HUDEP-2 (cell line): ENCODE measurements around the gene MYADML2.

Experiments used
- DNase-seq, 76 experiments: peaks; one replicate each; lab custom pipeline; 2025; ENCODE audit not compliant: unreplicated experiment in 76 of 76; lab: John Stamatoyannopoulos, UW

Gene MYADML2

GRCh38 chr17:81980122-81980521, 33.1 kb upstream of the MYADML2 start:
- DNase-seq: no peak

DNA sequence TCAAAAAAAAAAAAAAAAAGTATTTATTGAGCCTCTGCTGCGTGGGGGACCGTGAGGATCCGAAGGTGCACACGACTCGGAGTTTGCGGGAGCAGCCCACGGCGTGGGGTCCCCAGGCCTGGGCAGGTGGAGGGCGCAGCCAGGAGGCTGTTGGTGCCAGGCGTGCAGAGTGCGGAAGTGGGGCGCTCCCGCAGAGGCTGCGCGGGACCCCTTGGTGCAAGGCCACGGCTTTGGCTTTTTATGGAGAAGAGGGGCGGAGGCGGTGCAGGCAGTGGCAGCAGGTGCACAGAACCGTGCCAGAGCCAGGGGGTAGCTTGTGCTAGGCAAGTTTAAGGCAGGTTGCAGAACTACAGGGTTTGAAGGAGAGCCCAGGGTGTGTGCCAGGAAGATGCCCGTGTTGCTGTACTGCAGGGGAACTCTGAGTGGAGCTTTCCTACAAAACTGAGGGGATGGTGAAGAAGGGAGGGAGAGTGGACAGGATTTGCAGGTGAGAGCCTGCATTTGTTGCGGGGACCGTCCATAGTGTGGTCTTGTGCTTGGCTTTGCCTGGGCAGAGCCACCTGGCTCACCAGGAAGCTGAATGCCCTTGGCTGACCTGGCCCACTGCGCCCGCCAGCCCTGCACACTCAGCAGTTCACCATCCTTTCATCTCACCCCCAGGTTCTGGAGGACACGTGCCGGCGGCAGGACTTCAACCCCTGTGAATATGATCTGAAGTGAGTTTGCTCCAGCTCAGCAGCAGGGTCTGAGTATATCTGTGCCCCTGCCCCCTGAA, 31.7 kb upstream of the MYADML2 start:
- DNase-seq: no peak

DNA sequence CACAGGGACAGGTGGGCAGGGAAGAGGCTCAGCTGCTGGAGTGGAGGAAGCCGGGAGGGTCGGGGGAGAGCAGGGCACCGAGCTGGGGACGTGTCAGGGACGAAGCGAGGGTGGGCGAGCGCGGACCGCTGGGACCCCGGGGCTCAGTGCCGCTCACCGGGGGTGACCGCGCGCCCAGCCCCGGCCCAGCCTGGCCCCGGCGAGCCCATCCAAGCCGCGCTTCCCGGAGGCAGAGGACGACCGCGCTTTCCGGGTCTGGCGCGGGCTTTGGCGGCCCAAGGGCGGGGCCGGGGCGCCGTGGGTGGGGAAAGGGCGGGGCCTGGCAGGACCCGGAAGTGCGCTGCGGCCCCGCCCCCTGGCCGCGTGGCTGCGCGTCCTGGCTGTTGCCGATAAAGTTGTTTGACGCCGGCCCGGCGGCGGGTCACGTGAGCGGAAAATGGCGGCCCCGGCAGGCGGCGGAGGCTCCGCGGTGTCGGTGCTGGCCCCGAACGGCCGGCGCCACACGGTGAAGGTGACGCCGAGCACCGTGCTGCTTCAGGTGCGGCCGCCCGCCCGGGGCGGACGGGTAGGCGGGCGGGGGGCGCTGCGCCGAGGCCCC, 30.3 kb upstream of the MYADML2 start, which contains the start of gene ASPSCR1:
TSS of gene ASPSCR1 (plus strand) at position 419 of the 598 bp plus-strand sequence. CDS start at position 437, 18 bp downstream.
- DNase-seq: peak in 72 of 76 experiments; percentile 19 to 91 (median 77)

- DNase-seq: peak in 61 of 76 experiments; percentile 8 to 75 (median 43)
Observed at GRCh38 chr17:81976332-81977210, 29.5 kb upstream of the MYADML2 start.

DNA sequence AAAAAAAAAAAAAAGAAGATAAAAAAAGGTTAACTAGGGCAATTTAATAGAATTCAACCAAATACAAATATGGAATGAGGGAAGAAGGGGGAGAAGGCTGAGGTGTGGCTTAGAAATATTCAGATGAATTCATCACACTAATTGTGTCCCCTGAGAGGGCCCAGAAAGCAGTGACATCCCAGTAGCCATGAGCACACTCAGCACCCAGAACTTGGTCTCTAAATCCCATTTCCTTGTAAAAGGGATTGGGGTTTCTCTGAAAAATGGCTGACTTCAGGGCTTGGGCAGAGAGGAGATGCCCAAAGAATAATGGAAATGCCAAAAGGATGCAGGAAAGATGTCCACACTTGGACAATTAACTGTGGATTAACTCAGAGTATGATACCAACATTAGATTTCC, 26.4 kb upstream of the MYADML2 start:
- DNase-seq: no peak

DNA sequence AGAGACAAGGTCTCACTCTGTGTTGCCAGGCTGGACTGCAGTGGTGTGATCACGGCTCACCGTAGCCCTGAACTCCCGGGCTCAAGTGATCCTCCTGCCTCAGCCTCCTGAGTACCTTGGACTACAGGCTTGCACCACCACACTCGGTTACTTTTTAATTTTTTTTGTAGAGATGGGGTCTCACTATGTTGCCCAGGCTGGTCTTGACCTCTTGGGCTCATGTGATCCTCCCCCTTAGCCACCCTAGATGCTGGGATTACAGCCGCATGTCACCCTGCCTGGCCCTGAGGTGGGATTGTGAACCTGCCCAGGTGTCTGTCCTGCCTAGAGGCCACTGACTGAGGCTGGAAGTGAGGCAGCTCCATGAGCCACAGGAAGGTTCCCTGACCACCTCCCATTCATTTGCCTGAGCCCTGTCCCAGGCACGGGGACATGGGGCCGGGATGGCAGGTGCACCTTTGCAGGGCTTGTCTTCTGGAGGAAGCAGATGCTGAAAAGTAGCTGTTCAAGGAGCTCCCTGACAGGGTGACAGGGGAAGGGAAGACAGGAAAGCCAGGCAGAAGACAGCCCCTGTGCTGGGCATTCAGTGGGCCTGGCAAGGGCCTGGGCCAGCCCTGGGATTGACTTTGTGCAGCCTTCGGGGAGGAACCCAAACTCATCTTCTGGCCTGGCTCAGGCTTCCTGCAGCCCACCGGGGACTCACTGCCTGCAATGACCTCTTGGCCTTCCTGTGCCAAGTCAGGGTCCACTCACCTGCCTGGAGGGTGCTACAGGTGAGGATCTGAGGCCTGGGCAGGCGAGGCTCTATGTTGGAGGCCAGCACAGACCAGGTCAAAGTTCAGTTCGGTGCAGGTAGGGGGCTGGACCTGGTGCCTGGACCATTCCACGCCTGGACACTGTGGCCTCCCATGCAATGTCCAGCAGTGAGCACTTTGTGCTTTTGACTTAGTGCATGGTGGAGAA, 22.1 kb upstream of the MYADML2 start:
- no peak for DNase-seq

DNA sequence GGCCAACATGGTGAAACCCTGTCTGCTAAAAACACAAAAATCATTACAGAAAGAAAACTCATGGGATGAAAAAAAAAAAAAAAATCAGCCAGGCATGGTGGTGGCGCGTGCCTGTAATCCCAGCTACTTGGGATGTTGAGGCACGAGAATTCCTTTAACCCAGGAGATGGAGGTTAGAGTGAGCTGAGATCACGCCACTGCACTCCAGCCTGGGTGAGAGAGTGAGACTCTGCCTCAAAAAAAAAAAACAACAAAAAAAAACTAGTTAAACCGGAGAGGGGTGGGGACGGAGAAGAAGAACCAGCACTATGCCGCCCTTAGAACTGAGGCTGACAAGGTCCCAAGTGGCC, 21.3 kb upstream of the MYADML2 start:
- no peak for DNase-seq

DNA sequence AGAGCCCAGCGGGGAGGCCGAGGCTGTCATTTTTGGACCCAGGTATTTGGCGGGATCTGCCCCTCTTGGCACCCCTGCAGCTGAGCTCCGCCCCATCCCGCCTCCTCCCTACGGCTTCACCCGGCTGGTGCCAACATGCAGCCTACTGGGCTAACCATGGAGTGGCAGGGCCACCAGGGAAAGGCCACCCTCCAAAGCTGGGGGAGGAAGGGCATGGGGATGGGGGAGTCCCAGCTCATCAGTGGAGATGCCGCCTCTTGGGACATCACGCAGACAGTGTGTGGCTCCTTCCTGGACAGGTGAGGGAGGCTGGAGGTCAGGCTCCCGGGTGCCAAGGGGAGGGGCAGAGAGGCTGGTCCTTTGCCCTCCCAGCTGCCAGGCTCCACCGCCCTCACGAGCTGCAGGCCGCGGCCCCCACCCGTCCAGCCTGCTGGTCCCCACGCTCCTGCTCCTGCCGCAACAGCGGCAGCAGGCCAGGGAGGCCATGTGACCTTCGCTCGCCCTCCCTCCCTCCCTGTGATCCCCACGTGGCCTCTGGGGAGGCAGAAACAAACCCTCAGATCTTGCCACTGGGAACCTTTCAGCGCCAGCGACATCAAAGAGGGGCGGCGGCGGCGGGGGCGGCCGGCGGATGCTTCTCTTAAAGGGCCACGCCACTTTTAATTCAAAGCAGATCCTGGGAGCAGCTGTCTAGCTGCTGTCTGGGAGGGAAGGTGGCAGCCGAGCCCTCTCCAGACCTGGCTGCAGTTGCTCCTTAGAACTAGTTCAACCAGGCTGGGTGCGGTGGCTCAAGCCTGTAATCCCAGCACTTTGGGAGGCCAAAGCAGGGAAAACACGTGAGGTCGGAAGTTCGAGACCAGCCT, 20.7 kb upstream of the MYADML2 start:
- DNase-seq: peak in 73 of 76 experiments; percentile 25 to 88 (median 74)

DNA sequence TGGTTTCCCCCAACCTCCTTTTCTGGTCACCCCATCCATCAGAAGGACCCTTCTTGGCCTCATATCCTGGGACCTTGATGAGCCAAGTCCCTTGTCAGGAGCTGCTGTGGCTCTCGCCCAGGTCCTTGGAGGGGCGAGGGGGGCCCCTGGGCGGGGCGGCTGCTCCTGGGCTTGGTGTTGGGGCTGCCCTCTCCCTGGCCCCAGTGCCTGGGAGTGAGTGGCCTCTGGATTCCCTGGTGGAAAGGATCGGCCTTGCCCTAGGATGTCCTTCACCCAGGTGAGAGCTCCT, 20.2 kb upstream of the MYADML2 start:
- no peak for DNase-seq

DNA sequence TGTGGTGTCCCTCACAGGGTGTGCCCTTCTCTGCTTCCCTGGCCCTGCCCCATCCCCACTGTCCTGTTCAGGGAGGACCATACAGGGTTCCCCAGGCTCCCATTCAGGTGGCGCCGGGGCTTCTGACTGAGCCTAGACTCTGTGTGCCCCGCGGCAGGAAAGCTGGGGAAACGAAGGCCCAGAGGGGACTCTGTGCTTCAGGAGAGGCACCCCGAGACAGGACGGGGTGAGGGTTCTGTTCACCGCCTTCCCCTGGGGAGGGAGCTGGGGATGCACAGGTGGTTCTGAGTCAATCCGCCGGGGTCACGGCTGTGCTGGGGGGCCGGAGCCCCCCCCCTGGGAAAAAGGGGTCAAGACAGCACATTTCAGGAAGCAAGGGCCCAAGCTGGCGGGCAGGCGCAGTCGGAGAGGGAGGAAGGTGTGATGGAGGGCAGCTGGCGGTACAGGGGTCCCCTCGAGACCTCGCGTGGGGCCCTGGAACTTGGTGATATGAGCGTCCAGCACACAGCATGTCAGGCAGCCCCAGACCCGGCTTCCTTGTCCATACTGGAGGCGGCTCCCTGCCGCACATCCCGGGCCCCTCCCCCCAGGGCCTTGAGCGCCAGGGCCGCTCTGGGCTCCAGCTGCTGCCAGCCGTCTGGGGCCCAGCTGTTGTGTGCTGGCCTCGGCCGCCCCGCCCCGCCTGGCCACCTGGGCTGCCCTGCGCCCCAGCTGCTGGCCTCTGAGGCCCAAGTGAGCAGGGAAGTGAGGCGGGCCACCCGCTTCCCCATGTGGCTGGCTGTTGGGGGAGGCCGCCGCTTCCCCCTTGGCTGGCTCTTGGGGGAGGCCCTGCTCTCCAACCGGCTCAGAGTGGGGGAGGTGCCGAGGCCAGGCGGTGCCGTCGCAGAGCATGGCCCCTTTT, 19.6 kb upstream of the MYADML2 start:
- DNase-seq: no peak

GRCh38 chr17:81964081-81964849, 17.2 kb upstream of the MYADML2 start:
- DNase-seq: no peak

DNA sequence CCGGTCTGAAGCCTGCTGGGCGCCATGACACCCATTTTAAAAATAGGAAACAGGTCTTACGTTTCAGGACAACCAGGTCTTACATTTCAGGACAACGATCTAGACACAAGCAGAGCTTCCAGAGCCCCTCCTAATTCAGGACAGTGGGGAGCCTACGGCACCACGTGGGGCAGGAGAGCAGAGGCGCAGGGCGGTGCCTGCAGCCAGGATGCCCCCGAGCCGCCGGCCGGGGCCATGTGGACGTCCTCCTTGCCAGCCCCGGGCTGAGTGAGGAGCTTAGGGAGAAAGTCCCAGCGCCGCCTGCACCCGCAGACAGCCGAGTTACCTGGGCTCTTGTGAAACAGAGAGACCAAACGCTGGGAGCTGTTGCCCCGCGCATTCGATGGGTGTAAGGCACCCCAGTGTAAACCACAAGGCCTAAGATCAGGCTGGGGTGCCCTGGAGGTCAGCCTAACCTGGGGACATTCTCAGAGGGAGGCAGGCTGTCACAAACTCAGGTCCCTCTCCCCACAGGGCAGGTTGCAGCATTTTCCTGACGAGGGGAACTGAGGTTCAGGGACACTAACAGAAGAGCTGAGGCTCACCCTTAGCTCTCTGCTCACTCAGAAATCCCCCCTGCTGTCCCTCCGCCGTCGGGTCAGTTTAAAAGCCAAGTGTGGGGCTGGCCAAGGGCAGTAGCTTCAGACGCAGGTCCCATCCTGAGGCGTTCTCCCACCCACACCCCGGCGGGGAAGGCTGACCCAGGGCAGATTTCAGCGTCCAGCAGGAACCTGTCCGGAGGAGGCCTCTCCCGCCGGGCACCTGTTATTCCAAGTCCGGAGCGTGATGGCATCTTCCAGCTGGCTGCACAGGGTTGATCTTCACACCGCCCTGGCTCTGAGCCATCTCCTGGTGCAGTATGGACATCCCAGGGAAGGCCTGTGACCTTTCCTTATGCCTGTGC, 15.7 kb upstream of the MYADML2 start:
- no peak for DNase-seq

- DNase-seq: no peak
Observed at GRCh38 chr17:81961521-81962498, 14.8 kb upstream of the MYADML2 start.

DNA sequence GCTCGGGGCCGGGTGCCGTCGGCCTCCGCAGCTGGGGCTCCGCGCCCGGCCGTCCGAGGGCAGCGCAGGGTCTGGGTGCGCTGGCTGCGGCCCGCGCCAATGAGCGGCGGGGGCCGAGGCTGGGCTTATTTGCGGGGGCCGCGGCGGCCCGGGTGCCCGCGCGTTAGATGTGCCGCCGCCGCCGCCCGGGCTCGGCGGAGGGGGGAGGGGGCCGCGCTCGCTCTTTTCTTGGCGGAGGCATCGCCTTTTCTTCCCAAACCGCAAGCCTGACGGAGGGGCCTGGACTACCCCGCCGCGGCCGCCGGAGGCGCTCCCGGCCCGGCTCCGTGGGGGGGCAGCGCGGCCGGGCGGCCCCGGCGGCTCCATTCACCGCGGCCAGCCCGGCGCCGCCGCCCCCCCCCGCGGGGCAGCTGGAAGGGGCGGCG, 14.1 kb upstream of the MYADML2 start, which contains the start of gene NOTUM:
TSS of gene NOTUM (minus strand) at position 101 of the 425 bp plus-strand sequence. CDS start 278 bp downstream, outside the sequence.
- peak in 18 of 76 experiments; percentile 8 to 29 (median 17) for DNase-seq
